ENCODE data around the gene IFT20. TPM values are rescaled to one million over a fixed set of nuclear protein-coding genes. Genes with fewer than 3 reads are reported as not detected.
"Not testable (repeated sequence)": the region's sequence is repeated elsewhere in the genome, so short reads cannot be mapped to it uniquely, and the experiment has no call there.

Gene IFT20
- total RNA-seq, 1 donor = 33.9 TPM

DNA sequence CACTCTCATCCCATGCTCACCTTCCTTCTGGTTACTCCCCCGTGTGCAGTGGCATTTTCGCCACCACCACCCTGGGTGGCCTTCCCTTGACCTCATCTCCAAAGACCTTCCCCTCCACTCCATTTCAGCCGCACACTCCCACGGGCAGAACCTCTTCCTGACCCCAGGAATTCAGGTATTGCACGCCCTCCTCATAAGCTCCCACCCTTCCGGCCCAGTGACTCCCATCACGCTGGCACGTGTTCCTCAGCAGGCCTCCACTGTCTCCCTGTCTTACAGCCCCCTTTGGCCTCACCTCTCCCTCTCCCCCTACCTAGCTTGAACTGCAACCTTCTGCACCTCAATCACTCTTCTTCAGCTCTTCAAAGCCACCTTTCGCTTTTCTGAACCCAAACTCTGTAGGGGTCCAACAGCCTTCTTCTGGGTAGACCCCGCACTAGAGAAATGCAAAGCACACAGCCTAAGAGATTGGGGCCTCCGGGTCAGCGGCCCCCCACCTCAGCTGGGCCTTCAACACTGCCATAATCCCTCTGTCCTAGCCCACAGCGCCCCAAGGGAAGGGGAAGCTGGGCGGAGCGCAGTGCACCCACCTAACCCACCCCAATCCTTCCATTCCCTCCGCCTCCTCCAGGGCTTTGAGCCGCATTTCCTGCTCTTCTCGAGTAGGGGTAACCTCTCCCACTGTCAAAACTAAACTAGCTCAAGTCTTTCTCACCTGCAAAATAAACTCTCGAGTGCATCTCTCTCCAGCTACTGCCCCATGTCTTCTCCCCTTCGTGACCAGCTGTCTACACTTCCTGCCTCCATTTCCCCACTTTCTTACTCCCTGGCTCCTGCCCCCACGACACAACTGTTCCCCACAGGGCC, 17.9 kb downstream of the IFT20 start:
- no peaks in the 10 kb centered on the region for H3K27me3 ChIP-seq (ENCODE audit: insufficient read depth, low read length)
- H3K4me1 ChIP-seq (ENCODE audit: insufficient read depth, low read length) = peaks cover 18% of the 10 kb centered on the region
- no peak overlapping the region for H3K4me3 ChIP-seq (ENCODE audit: low read length)
- H3K9me3 ChIP-seq (ENCODE audit: low read depth, low read length) = no peaks in the 10 kb centered on the region

DNA sequence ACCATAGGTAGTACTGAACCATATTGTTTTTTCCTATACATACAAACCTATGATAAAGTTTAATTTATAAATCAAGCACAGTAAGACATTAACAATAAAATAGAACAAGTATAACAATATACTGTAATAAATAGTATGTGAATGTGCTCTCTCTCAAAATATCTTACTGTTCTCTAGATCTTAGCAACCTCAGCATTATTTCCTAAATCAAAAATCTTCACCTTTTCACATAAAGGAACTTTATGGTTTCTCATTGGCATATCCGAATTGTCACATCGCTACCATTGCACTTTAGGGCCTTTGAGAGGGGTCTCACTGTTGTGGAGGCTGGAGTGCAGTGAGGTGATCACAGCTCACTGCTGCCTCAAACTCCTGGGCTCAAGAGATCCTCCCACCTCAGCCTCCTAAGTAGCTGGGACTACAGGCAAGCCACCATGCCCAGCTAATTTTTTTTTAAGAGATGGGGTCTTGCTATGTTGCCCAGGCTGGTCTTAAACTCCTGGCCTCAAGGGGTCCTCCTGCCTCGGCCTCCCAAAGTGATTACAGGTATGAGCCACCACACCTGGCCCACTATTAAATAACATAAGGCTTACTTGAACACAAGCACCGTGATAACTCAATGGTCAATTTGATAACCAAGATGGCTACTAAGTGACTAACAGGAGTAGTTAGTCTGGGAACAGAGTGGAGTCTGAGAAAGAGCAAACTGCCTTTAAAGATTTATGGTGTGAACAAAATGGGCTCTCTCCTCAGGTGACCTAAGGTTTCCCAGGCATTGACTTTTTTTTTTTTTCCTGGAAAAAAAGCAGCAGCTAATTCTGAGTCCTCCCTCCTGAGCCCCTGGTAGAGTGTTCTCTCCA, 19.2 kb downstream of the IFT20 start:
- Histone ChIP-seq H3K27me3 (ENCODE audit: insufficient read depth, low read length) (no peaks in the 10 kb centered on the region), H3K4me1 (ENCODE audit: insufficient read depth, low read length) (peaks cover 18% of the 10 kb centered on the region), H3K4me3 (ENCODE audit: low read length) (no peak overlapping the region), H3K9me3 (ENCODE audit: low read depth, low read length) (no peaks in the 10 kb centered on the region)

DNA sequence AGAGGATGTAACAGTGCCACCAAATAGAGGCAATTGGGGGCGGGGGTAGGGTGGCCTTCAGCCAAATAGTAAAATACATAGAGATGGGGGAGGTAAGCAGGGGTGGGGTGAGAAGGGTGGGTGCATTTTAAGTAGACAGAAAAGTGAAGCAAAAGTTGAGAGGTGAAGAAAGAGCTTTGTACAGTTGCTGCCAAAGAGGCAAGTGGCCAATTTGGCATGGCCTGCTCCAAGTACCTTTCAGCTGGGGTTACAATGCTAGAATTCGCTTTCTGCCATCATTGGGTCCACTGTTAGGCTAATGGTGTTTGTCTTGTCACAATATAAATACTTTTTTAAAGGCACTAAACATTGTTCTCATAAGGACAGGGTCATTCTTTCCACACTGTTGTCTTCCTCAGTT, 21.4 kb downstream of the IFT20 start:
- no peaks in the 10 kb centered on the region for H3K9me3 ChIP-seq (ENCODE audit: low read depth, low read length)
- peaks cover 3% of the 10 kb centered on the region for H3K27me3 ChIP-seq (ENCODE audit: insufficient read depth, low read length)
- peaks cover 8% of the 10 kb centered on the region for H3K4me1 ChIP-seq (ENCODE audit: insufficient read depth, low read length)
- no peak overlapping the region for H3K4me3 ChIP-seq (ENCODE audit: low read length)

DNA sequence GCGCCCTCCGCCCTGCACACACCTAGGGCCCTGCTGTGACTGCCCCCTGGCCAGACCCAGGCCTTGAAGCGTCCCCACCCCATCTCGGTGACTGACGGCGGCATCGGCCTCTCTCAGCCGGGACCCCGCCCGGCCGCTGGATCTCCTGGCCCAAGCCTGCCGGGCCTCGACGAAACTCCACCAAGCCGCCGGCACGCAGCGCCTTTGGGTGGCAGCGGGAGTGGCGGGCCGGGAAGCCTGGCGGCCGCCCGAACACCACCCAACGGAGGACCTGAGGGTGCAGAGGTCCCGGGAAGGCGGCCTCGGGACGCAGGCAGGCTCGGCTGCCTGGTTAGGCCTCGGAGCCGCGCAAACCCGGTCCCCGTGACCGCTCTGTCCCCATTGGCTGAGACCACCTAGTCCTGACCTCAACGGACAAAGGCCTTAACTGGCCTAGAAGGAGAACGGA, 28.3 kb downstream of the IFT20 start:
- Histone ChIP-seq H3K27me3 (ENCODE audit: insufficient read depth, low read length) (peaks cover 43% of the 10 kb centered on the region), H3K4me1 (ENCODE audit: insufficient read depth, low read length) (no peaks in the 10 kb centered on the region), H3K9me3 (ENCODE audit: low read depth, low read length) (no peaks in the 10 kb centered on the region), H3K4me3 (ENCODE audit: low read length) (no peak overlapping the region)

DNA sequence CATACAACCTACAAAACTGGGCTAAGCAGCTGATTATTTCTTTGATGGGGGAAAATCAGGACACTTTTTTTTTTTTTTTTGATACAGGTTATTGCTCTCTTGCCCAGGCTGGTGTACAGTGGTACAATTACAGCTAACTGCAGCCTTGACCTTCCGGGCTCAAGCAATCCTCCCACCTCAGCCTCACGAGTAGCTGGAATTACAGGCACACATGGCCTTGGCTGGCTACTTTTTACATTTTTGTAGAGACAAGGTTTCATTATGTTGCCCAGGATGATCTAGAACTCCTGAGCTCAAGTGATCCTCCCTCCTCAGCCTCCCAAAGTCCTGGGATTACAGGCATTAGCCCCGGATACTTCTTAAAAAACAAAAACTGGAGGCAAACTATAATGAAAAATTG, 36.8 kb downstream of the IFT20 start:
- H3K9me3 ChIP-seq (ENCODE audit: low read depth, low read length) = no peaks in the 10 kb centered on the region
- peaks cover 2% of the 10 kb centered on the region for H3K27me3 ChIP-seq (ENCODE audit: insufficient read depth, low read length)
- no peak overlapping the region for H3K4me3 ChIP-seq (ENCODE audit: low read length)
- H3K4me1 ChIP-seq (ENCODE audit: insufficient read depth, low read length) = peaks cover 3% of the 10 kb centered on the region

DNA sequence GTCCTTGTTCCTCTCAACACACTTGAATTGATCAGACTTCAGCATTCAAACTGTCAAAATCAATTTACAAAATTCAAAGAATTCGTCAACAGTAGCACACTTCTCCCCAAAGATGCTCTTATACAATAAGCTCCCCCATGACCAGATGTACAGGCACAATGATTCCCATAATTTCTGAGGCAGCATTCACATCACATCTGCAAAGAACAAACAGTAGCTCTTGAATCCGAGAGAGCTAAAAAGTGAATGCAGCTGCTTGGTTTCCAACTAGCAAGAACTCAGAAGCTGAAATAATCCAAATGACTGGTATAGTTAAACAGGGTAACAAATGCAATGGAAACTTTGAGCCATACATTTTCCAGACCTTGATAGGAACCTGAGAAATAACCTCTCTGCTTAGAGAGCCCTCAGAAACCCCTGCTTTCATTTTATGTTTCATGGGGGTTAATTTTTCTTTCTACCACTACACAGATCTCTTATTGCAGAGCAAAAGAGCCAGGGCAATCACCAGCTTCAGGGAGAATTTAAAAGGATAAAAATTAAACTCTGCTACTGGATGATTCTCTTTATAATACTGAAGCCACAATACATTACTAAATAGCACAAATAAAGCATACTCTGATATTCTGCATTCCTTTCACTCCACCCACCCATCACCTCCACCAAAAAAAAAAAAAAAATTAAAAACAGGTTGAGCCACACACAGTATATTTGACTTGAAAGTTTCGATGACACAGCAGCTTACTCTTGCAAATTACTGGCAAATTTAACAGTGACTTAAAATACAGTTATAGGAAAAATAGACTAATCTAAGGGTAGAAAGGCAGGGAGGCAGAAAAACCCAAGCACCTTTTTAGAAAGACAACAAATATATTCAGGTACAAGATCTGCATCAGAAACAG, 39.3 kb downstream of the IFT20 start:
- Histone ChIP-seq H3K27me3 (ENCODE audit: insufficient read depth, low read length) (peaks cover 7% of the 10 kb centered on the region), H3K9me3 (ENCODE audit: low read depth, low read length) (no peaks in the 10 kb centered on the region), H3K4me3 (ENCODE audit: low read length) (no peak overlapping the region), H3K4me1 (ENCODE audit: insufficient read depth, low read length) (peaks cover 3% of the 10 kb centered on the region)

DNA sequence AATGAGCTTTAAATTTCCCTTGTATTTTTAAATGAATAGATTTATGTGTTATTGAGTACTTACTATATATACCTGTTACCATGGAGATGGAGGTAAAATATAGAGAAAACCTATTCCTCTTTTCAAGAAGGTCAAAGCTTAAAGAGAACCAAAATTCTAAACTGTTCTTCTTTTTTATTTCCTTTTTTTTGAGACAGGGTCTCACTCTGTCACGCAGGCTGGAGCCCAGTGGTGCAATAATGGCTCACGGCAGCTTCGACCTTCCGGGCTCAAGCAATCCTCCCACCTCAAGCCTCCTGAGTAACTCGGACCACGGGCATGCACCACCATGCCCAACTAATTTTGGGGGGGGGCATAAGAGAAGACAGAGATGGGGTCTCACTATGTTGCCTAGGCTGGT, 41.3 kb downstream of the IFT20 start:
- Histone ChIP-seq H3K4me3 (ENCODE audit: low read length) (no peak overlapping the region), H3K4me1 (ENCODE audit: insufficient read depth, low read length) (peaks cover 3% of the 10 kb centered on the region), H3K9me3 (ENCODE audit: low read depth, low read length) (no peaks in the 10 kb centered on the region), H3K27me3 (ENCODE audit: insufficient read depth, low read length) (peaks cover 9% of the 10 kb centered on the region)

DNA sequence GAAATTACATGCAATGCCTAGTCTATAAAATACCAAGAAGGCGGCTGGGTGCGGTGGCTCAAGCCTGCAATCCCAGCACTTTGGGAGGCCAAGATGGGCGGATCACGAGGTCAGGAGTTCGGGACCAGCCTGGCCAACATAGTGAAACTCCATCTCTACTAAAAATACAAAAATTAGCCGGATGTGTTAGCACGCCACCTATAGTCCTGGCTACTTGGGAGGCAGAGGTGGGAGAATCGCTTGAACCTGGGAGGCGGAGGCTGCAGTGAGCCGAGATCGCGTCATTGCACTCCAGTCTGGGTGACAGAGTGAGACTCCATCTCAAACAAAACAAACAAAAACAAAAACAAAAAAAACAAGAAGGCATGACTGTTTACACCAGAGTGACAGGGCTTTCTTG, 42.4 kb downstream of the IFT20 start:
- not testable (repeated sequence) for H3K4me3 ChIP-seq (ENCODE audit: low read length); H3K9me3 ChIP-seq (ENCODE audit: low read depth, low read length); H3K4me1 ChIP-seq (ENCODE audit: insufficient read depth, low read length); H3K27me3 ChIP-seq (ENCODE audit: insufficient read depth, low read length)

DNA sequence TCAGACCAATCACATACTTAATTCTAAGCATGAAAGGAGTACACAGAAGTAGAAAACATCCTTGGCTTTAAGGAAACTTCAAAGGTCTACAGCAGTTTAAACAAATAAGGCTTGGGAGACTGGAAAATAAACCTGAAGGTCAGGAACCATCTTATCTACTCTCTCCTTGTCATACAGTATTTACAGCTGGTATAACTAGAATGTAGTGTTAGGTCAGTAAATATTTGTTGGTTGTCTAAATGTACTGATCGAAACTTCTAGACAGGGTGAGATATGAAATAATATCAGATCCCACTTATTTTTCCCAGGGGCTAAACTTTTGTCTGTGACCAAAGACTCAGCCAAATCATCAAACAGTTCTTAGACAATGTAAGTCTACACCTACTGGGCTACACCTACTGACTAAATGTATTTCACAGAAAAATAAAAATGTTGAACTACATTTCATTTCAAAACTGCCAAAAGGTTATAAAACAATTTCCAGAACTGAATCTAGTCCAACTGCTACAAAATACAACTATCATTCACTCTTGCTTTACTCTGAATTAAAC, 43.4 kb downstream of the IFT20 start:
- H3K27me3 ChIP-seq (ENCODE audit: insufficient read depth, low read length) = peaks cover 9% of the 10 kb centered on the region
- H3K4me3 ChIP-seq (ENCODE audit: low read length) = no peak overlapping the region
- H3K9me3 ChIP-seq (ENCODE audit: low read depth, low read length) = no peaks in the 10 kb centered on the region
- H3K4me1 ChIP-seq (ENCODE audit: insufficient read depth, low read length) = peaks cover 3% of the 10 kb centered on the region

DNA sequence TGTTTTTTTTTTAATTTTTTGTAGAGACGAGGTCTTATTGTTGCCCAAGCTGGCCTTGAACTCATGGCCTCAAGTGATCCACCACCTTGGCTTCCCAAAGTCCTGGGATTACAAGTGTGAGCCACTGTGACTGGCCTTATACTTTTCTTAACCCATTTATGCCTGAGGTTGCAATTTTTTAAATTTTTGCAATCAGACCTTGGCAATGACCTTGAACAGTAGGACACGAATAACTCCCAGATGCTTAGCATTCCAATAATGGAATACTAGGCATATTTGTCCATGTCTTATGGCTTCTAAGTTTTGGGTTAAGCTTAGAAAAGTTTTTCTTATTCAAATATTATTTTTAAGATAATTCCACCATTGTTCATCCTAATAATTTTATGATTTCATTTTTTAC, 44.6 kb downstream of the IFT20 start:
- no peaks in the 10 kb centered on the region for H3K9me3 ChIP-seq (ENCODE audit: low read depth, low read length)
- H3K4me3 ChIP-seq (ENCODE audit: low read length) = no peak overlapping the region

DNA sequence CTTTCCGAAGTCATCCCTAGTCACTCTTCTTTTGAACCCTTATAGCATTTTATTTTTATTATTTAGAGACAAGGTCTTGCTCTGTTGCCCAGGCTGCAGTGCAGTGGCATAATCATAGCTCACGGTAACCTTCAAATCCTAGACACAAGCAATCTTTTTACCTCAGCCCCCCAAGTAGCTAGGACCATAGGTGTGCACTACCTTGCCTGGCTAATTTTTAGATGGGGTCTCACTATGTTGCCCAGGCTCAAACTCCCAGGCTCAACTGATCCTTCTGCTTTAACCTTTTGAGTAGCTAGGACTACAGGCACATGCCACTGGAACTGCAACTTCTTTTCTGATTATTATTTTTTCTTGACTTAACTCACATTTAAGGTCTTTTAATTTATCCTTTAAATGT, 49.3 kb downstream of the IFT20 start:
- H3K4me1 ChIP-seq (ENCODE audit: insufficient read depth, low read length) = no peaks in the 10 kb centered on the region
- peaks cover 2% of the 10 kb centered on the region for H3K27me3 ChIP-seq (ENCODE audit: insufficient read depth, low read length)
- no peaks in the 10 kb centered on the region for H3K9me3 ChIP-seq (ENCODE audit: low read depth, low read length)
- H3K4me3 ChIP-seq (ENCODE audit: low read length) = no peak overlapping the region

More for the DNA sequence above, 44.6 kb downstream of the IFT20 start:
- Histone ChIP-seq H3K4me1 (ENCODE audit: insufficient read depth, low read length) (peaks cover 3% of the 10 kb centered on the region), H3K27me3 (ENCODE audit: insufficient read depth, low read length) (peaks cover 9% of the 10 kb centered on the region)

DNA sequence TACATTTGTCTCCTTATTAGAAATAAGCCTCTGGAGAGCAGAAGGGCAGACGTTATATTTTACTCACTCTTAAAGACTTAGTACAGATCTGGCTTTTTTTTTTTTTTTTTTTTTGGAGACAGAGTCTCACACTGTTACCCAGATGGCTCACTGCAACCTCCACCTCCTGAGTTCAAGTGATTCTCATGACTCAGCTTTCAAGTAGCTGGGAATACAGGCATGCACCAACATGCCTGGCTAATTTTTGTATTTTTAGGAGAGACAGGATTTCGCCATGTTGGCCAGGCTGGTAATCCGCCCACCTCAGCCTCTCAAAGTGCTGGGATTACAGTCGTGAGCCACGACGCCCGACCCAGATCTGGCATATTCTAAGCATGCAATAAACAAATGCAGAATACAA, 52.7 kb downstream of the IFT20 start:
- no peak overlapping the region for H3K4me3 ChIP-seq (ENCODE audit: low read length)
- peaks cover 6% of the 10 kb centered on the region for H3K27me3 ChIP-seq (ENCODE audit: insufficient read depth, low read length)
- peaks cover 11% of the 10 kb centered on the region for H3K4me1 ChIP-seq (ENCODE audit: insufficient read depth, low read length)
- no peaks in the 10 kb centered on the region for H3K9me3 ChIP-seq (ENCODE audit: low read depth, low read length)

DNA sequence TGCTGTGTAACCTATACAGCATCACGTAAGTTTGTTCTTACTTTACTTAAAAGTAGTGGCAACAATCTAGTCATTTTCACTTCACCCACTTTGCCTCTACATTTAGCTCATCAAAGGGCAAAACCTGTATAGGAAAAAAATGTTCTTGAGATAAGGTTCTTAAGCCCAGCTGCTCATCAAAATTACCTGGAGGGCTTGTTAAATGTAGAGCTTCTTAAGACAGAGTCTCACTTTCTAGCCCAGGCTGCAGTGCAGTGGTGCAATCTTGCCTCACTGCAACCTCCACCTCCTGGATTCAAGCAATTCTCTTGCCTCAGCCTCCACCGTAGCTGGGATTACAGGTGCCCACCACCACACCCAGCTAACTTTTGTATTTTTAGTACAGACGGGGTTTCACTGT, 54.4 kb downstream of the IFT20 start:
- Histone ChIP-seq H3K4me1 (ENCODE audit: insufficient read depth, low read length) (peaks cover 13% of the 10 kb centered on the region), H3K4me3 (ENCODE audit: low read length) (no peak overlapping the region), H3K9me3 (ENCODE audit: low read depth, low read length) (no peaks in the 10 kb centered on the region), H3K27me3 (ENCODE audit: insufficient read depth, low read length) (peaks cover 16% of the 10 kb centered on the region)

DNA sequence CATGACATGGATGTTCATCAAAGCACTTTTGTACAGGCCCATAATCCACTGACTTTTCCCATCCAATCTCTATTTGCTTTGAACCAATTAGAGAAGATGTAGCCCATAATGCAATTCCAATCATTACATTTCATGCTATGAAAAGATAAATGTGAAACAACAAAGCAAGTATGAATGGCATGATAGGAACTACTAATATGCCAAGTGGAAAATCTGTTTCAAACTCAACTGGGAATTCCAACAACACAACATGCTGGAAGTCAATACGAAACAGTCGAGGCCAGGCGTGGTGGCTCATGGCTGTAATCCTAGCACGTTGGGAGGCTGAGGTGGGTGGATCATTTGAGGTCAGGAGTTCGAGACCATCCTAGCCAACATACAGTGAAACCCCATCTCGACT, 55.9 kb downstream of the IFT20 start:
- peaks cover 13% of the 10 kb centered on the region for H3K4me1 ChIP-seq (ENCODE audit: insufficient read depth, low read length)

More for the DNA sequence above, 55.9 kb downstream of the IFT20 start:
- Histone ChIP-seq H3K9me3 (ENCODE audit: low read depth, low read length) (no peaks in the 10 kb centered on the region), H3K4me3 (ENCODE audit: low read length) (no peak overlapping the region), H3K27me3 (ENCODE audit: insufficient read depth, low read length) (peaks cover 27% of the 10 kb centered on the region)
